Neural progenitor cell (in vitro differentiated cells): Measurements from ENCODE around the gene ATP6V0D1.

Experiments used
- EZH2 ChIP-seq: fragments of 200-600 bp; sonication (generic); IDR thresholded peaks from 2 replicates; pipeline ENCODE4 v1.6.1; 2017; ENCODE audit warnings: antibody characterized with exemption, mild to moderate bottlenecking, moderate library complexity
- EZH2phosphoT487 ChIP-seq: fragments of 200-600 bp; sonication (generic); IDR thresholded peaks from 2 replicates; pipeline ENCODE4 v1.6.1; 2017; ENCODE audit warnings: antibody characterized with exemption
- TF ChIP-seq, protein P1 (sequence below): fragments of 200-600 bp; sonication (generic); IDR thresholded peaks from 2 replicates; pipeline ENCODE4 v1.5.1; 2017; ENCODE audit warnings: antibody characterized with exemption, mild to moderate bottlenecking

DNA sequence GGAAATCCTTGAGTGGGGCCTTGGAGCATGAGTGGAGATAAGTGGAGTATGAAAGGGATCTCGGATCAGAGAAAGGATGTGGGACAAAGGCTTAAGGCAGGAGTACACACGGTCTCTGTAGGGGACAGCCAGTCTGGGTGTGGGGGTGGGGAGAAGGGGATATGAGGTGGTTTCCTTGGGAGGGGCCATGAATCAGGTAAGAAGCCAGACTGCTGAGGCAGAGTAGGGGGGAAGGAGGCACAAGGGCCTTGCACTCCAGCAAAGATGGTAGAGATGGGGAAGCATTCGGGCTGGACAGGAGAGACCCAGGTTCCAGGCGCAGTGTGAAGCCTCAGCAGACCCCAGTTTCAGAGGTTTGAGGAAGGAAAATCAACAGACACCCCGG is 48.5 kb downstream of the ATP6V0D1 start:
- TF ChIP-seq, protein P1, sequence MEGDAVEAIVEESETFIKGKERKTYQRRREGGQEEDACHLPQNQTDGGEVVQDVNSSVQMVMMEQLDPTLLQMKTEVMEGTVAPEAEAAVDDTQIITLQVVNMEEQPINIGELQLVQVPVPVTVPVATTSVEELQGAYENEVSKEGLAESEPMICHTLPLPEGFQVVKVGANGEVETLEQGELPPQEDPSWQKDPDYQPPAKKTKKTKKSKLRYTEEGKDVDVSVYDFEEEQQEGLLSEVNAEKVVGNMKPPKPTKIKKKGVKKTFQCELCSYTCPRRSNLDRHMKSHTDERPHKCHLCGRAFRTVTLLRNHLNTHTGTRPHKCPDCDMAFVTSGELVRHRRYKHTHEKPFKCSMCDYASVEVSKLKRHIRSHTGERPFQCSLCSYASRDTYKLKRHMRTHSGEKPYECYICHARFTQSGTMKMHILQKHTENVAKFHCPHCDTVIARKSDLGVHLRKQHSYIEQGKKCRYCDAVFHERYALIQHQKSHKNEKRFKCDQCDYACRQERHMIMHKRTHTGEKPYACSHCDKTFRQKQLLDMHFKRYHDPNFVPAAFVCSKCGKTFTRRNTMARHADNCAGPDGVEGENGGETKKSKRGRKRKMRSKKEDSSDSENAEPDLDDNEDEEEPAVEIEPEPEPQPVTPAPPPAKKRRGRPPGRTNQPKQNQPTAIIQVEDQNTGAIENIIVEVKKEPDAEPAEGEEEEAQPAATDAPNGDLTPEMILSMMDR, result no peak
- no peak for TF ChIP-seq EZH2
- TF ChIP-seq EZH2phosphoT487, result no peak
